Prostate gland (tissue), 2 donors: Measurements from ENCODE around the gene AFM.

ENCODE experiments used
- POLR2A ChIP-seq: fragments of 450-650 bp; IDR thresholded peaks from one replicate; pipeline ENCODE4 v1.6.1; 2016; ENCODE audit warnings: antibody characterized with exemption, mild to moderate bottlenecking
- TF ChIP-seq, protein P1 (sequence below), 4 experiments: fragments of 200-600 bp in 2 of 4; fragments of 450-650 bp in 2 of 4; sonication (generic) in 2 of 4; IDR thresholded peaks; 1 replicate in 3 of 4; 2 replicates in 1 of 4; pipeline ENCODE4 v1.5.1; 2016 to 2019; ENCODE audit warnings: antibody characterized with exemption in 4 of 4, mild to moderate bottlenecking in 2 of 4, moderate library complexity in 2 of 4

DNA sequence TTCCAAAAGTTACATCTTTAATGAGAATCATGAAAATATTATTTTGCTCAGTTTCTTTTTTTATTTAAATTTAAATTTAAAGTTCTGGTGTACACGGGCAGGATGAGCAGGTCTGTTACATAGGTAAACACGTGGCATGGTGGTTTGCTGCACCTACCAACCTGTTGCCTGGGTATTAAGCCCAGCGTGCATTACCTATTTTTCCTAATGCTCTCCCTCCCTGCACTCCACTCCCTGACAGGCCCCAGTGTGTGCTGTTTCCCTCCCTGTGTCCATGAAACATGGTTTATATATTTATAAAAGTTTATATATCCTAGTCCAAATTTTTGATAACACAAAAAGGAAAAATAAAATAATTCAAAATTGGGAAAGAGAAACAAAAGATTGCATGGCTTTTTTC is 41.6 kb upstream of the AFM start:
- TF ChIP-seq, protein P1, sequence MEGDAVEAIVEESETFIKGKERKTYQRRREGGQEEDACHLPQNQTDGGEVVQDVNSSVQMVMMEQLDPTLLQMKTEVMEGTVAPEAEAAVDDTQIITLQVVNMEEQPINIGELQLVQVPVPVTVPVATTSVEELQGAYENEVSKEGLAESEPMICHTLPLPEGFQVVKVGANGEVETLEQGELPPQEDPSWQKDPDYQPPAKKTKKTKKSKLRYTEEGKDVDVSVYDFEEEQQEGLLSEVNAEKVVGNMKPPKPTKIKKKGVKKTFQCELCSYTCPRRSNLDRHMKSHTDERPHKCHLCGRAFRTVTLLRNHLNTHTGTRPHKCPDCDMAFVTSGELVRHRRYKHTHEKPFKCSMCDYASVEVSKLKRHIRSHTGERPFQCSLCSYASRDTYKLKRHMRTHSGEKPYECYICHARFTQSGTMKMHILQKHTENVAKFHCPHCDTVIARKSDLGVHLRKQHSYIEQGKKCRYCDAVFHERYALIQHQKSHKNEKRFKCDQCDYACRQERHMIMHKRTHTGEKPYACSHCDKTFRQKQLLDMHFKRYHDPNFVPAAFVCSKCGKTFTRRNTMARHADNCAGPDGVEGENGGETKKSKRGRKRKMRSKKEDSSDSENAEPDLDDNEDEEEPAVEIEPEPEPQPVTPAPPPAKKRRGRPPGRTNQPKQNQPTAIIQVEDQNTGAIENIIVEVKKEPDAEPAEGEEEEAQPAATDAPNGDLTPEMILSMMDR (IDR thresholded peaks at IDR 0.05), result no peak
- TF ChIP-seq POLR2A, result no peak
